GM18507 (cell line): Measurements from ENCODE around the gene TRABD2B.

Experiments
- DNase-seq: peaks from one replicate; pipeline ENCODE4 v3.0.0; 2011; ENCODE audit warnings: low read depth; ENCODE audit not compliant: insufficient read length; ENCODE audit errors: extremely low spot score
- FAIRE-seq: peaks from 2 replicates; lab custom pipeline; 2011; peaks lifted over from hg19 to GRCh38; lab: Jason Lieb, UNC

TRABD2B gene

DNA sequence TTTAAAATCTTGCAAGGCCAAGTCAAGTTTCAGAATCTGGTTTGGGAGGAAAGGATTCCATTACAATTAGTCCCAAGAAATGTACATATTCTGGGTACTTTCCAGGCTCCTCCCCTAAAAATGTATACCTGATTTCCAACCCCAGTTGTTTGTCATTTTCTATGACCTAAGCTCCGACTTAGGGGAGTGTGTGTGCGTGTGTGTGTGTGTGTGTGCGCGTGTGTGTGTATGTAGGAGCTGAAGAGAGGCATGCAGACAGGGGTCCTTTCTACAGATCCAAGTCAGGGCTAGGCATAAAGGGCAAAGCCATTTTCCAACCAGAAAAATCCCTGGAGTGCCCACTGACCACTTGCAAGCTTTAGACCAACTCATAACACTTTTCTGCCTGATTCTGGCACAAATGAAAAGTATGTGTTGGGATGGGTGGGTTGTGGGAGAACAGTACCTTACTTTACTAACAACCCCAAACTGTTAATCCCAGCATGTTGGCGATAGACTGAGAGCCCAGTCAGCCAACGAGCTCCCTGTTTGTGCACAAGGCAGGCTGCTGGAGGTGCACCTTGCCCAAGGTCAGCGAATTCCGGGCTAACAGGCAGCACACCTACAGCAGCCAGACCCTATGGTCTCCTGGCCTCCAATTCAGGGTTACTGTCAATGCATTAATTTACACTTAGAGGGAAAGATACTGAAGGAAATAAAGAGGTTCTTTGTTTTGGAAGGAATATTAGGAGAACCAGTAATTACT lies 1.7 kb downstream of the TRABD2B start:
- FAIRE-seq (no peak), DNase-seq (no peak)

GRCh38 chr1:47993881-47994625 lies 3.1 kb downstream of the TRABD2B start:
- FAIRE-seq: no peak
- no peak for DNase-seq

GRCh38 chr1:47993416-47993740 lies 3.8 kb downstream of the TRABD2B start:
- DNase-seq (no peak), FAIRE-seq (no peak)

- FAIRE-seq (no peak), DNase-seq (no peak)
These were observed 4.3 kb downstream of the TRABD2B start for GRCh38 chr1:47992720-47993415.

DNA sequence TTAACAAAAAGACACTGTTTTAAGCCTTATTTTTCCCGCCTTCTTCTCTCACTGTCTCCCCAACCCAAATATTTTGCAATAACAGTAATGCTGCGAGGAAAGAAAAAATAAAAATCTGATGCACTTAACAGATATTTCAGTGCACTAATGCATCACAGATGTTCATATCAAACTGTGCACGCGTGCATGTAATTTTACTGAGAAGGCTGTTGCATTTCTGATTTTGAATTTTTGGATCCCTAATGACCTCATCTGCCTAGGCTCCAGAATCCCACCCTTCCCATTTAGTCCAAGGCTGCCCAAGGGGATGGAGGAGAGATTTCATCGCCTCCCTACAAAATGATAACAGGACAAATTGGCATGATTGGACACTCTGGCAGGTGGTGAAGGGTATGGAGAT lies 5.5 kb downstream of the TRABD2B start:
- FAIRE-seq (no peak), DNase-seq (no peak)

DNA sequence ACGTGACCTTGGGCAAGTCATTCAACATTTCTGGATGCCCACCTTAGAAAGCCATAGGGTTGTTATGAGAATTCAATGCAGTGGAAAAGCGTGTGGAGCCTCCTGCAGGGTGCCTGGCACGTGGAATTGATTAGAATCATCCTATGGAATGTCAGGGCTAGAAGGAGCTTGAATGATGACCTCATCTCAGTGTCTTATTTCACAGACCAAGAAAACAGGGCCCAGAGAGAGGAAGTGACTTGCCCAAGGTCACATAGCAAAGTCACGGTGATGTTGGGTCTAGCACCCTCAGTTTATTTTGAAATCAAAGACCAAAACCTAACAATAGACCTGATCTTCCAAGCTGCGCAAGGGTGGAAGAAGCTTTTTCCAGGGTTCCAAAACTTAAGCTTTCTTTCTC lies 6.0 kb downstream of the TRABD2B start:
- no peak for FAIRE-seq
- DNase-seq: no peak

DNA sequence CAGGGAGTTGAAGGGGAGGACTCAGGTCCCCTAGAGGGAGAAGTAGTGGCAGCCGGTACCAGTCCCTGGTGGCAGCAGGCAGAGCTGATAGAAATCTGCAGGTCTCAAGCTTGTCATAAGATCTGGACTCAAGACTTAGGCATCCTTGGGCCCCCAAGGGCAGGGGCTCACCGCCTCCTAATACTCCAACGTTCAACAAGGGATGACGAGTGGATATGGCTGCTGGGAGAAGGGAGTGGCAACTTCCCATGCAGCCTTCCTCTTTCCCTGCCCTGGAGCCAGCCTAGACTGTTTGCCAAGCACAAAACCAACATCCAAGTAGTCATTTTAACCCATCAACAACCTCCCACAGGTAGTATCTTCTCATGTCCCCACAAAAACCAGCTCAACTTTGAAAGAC lies 6.9 kb downstream of the TRABD2B start:
- no peak for FAIRE-seq
- DNase-seq: no peak

GRCh38 chr1:47987601-47988000 lies 9.6 kb downstream of the TRABD2B start:
- DNase-seq (no peak), FAIRE-seq (no peak)

DNA sequence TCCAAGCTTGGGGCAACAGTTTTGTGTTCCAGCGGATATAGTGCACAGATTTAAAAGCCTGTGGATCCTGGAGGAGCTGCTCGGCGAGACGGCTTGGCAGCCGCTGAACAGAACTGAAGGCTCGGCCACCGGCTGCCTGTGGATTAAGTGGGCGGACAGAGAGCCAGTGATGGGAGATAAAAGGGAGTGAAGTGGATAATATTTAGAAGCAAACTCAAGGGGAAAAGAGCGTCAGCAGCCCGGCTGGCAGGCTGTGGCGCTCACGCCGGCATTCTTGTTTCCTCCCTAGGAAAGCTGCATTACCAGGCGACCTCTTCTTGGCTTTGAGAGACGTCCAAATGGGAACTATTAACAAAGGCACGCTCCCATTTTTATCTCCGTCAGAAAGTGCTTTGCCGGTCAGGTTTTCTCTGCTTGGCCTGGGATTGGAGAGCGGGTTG lies 10.4 kb downstream of the TRABD2B start:
- DNase-seq: no peak
- FAIRE-seq: no peak

DNA sequence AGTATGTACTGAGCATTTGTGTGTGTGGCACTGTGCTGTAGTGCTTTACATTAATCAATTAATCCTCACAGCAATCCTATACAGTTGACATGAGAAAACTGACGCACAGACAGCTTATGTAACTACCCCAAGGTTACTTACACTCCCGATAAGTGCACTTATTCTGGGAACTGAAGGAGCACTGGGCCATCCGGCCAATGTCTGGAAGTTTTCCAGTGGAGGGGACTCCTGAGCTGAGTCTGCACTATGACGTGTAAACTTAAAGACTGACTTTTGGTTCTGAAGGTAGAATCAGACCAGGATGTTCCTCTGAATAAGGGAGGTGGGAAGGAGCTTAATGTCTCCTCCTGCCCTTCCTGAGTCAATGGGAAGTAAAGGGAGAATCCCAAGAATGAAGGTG lies 12.2 kb downstream of the TRABD2B start:
- DNase-seq (no peak), FAIRE-seq (no peak)

DNA sequence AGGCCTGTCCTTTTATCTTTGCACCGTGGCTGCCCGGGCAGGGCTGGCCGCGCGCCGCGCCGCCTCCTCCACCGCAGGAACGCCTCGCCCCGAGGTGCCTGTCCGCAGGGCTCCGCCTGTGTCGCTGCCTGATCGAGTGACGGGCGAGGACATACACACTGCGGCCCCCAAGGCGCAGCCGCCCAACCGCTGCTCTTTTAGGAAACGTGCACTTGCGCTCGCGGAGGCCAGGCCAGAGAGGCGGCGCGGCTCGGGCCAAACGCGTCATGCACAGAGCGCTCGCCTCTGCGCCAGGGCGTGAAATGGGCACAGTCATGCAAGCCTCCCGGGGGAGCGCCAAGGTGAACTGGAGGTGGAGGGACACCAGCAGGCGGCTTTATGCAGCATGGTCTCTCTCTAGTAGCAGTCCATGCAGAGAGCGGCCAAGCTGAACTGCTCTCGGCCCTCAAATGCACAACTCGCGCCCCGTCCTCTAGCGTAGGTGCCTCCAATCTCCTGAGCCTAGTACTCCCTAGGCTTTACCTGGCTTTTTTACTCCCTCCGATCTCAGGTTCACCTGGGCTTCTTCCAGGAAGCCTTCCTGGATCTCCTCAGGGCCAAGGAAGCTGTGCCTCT lies 12.9 kb downstream of the TRABD2B start:
- FAIRE-seq: no peak
- DNase-seq: no peak

GRCh38 chr1:47983691-47984090 lies 13.5 kb downstream of the TRABD2B start:
- no peak for DNase-seq
- FAIRE-seq: no peak

- FAIRE-seq (no peak), DNase-seq (no peak)
These were observed 15.4 kb downstream of the TRABD2B start for GRCh38 chr1:47981667-47982350.

GRCh38 chr1:47980501-47980900 lies 16.7 kb downstream of the TRABD2B start:
- no peak for FAIRE-seq

GRCh38 chr1:47979724-47980123 lies 17.5 kb downstream of the TRABD2B start:
- DNase-seq: no peak
- FAIRE-seq: no peak

More at GRCh38 chr1:47980501-47980900, 16.7 kb downstream of the TRABD2B start:
- DNase-seq: no peak

- DNase-seq (no peak), FAIRE-seq (no peak)
These were observed 18.7 kb downstream of the TRABD2B start for GRCh38 chr1:47978486-47978885.

- no peak for FAIRE-seq
These were observed 20.5 kb downstream of the TRABD2B start for GRCh38 chr1:47976728-47977127.

DNA sequence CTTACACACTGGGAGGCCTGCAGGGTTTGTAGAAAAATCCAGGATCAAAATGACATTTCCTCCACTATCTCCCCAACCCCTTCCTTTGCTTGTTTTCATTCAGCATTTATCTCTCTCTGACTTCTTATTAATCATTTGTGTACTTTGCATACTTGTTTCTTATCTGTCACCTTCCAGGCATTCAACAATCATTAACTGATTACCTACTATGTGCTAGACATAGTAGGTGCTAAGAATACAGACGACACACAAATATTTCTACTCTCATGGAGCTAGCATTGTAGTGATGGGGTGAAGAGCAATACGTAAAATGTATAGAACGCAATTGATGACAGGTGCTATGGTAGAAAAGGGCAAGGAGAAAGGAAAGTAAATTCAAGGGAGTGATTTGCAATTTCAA lies 20.9 kb downstream of the TRABD2B start:
- no peak for DNase-seq

More at GRCh38 chr1:47976728-47977127, 20.5 kb downstream of the TRABD2B start:
- no peak for DNase-seq

DNA sequence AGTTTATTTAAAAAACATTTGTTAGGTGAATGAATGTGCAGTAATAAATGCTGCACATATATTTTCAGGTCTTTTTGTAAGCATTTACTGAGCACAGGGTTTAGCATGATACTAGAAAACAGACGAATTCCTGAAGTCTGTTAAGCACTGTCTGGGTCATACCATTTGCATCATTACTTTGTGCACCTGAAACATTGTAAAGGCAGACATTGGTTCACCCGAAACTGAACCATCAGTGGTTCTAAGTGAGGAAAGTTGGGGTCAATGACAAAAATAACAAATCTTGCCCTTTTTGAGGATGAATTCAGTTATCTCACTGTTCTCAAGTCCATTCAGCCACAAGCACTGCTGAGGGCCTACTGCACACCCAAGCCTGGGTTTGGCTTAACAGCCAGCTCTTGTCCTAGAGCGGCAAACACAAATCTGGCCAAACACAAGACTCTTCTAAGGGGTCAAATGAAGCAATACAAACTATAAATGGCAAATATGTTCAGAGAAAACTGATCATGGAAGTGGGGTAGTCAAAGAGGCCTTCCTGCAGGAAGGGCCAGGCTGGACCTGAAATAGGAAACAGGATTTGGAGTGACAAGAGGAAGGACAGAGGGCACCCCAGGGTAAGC lies 21.8 kb downstream of the TRABD2B start:
- no peak for FAIRE-seq
- DNase-seq: no peak

More for the DNA sequence above, 20.9 kb downstream of the TRABD2B start:
- FAIRE-seq: no peak
